GM21576 (cell line): Measurements from ENCODE around the gene CALU.

Experiments
- ATAC-seq: cut with Tn5 transposase; IDR thresholded peaks from one replicate; pipeline ENCODE4 v1.9.1; 2021; ENCODE audit warnings: mild to moderate bottlenecking, moderate library complexity; ENCODE audit not compliant: unreplicated experiment

The CALU gene

DNA sequence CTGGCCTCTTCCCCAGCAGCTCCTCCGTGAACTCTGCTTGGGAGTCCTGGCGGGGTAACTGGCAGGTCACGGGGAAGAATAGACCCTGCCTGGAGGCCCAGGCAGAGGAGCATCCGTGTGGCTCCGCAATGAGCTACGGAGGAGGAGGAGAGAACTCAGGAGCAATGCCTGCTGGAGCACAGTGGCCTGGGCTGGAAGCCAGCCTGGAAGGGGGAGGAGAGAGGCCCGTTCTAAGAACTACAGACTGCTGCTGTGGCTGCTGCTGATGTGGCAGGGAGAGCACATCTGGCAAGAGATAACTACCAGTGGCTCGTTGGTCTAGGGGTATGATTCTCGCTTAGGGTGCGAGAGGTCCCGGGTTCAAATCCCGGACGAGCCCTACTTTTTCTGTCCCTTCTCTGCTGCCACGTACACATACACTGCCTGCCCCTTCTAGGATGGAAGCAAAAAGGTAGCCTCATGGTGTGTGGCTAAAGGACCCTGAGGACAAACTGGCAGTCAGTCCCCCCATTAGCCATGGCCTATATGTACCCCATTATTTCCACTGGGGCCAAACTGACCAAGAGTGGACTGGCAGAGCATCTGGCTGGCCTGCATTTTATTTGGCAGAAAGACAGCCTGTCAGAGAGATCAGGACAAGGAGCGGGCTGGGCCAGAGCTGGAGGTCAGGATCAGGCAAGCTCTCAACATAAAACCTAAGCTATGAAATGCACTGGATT is 44.1 kb downstream of the CALU start:
- no peak for ATAC-seq

DNA sequence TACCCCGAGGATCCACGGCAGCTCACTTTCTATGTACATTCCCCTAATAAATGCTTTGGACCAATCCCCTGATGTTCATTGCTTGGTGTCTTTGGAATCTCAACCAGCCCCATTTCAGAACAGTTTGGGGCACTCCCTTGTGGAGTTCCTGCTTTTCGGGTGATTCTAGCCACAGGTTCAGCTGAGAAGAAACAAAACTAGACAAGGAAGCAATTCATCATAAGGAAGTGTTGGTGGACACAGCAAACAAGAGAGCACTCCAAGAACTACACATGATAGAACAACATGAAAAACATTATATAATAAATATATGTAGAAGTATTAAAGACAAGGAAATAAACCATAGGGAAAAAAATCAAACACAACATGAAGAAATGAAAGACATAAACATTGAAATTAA is 46.6 kb downstream of the CALU start:
- ATAC-seq, result no peak

DNA sequence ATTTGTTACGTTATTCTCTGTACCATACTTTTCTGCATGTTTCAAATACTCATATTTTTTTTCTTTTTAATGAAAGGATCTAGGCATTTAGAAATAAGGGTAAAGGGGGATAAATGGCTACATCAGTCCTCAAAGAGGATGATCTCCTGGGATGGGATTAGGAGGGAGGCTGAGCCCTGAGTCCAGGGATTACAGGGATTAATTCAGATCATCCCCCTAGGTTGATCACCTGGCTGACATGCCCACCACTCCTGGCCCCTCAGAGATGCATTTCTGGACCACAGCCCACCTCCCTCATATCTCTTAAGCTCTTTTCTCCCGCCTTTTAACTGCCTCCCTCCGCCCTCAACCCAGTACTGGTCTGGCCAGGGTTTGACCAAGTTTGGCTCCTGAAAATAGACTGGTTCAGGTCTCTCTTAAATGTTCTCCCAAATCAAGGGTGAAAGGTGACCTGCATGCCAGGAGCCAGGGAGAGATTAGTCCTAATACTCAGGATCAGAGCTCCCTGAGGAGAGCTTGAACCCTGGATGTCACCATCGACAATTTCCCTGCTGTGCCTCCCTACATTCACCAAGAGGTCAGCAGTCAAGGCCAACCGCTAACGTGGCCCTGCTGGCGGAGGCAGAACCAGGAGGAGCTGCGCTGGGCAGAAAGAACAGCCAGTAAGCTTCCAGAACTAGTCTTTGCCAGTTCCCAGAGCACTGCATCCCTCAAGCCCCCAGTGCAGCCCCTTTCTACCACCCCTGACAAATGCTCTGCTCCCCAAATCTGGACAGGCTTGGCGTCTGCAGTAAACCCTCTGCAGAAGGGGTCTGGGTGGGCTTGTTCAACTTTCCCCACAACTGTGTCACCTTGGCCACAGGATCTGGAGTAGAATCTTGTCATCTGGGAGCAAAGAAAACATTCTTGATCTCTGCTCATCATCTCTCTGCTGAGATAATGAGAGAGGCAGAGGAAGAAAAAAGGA is 49.6 kb downstream of the CALU start:
- no peak for ATAC-seq

DNA sequence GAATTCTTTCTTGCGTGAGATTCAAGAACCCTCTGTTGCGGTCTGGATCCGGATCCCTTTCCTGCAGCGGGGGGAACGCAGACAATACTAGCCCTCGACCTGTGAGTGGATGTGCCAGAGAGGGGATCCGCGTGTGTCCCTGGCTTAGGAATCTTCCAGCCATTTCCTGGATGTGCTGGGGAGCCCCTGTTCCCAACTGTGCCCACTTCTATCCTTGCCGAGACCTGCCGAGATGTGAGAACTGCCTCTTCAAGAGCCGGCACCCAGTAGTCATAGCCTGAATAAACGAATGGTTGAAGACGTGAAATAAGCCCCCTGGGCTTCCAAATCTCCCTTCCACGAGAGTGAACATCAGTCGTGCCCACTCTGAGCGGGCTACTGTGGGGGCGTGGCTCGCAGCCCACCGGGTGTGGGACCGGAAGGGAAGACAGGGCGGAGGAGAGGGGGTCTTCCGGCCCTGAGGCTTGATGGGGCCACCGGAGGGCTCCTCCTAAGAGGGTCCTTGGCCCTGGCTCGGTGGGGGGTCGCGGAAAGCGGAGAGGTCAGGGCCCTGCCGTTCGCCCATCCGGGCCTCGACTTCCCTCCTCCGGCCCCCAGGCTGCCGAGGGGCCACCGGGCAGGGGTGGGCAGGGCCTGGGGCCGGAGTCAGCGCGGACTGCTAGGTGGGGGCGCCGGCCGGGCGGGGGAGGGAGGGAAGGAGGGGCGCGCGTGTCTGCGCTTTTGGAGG is 51.3 kb downstream of the CALU start:
- no peak for ATAC-seq

DNA sequence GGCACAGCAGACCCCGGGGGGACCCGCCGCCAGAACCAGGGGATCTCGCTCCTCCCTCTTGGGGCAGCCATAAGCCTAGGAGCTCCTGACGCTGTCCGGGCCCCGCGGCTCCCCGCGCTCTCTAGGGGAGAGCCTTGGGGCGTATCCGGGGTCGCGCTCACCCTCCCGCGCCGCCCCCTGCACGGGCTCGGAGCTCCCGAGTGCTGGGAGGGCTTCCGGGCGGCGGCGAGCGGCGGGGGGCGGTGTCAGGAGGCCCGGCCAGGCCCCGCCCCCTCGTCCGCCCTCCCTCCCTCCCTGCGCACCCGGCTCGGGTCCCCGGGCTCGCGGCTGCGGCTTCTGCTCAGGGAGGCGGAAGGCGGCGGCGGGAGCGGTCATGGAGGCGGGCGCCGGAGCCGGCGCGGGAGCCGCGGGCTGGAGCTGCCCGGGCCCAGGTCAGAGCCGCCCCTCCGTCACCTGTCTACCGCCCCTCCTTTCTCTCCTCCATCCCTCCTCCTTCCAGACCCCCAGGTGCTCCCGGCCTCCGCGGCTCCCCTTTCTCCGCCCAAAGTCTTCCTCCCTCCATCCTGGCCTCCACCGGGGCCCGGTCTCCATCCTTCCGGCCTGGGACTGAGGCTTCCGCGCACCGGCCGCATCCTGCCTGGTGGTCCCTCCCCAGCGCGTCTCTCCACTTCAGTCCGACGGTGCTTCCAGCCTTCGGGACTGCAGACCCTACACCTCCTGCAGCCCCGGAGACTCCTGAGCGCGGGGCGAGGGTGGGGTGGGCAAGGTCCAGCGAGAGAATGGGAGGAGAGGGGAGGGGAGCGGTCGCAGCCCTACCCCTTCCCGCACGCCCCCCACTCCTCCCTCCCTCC is 52.2 kb downstream of the CALU start, which contains the start of gene CCDC136:
Gene CCDC136, plus strand, starts transcription at position 848 of the 851 bp plus-strand sequence. CDS start 444 bp downstream, outside the sequence.
- peak; percentile 81 for ATAC-seq

DNA sequence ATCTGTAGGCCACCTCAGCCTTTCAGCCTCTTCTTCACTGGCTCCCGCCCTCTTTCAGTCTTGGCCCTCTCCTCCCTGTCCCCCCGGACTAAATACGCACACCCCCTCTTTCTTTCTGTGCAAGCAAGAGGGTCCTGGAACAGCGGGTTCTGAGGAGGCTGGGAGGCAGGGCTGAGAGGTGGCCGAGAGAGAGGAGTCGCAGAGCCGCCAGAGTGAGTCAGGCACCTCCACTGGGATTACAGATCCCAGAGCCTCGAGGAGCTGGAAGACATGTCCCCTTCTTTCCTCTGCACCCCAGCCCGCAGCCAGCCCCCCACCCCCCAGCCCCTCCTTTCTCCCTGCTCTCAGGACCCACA is 52.8 kb downstream of the CALU start:
- ATAC-seq, result no peak

DNA sequence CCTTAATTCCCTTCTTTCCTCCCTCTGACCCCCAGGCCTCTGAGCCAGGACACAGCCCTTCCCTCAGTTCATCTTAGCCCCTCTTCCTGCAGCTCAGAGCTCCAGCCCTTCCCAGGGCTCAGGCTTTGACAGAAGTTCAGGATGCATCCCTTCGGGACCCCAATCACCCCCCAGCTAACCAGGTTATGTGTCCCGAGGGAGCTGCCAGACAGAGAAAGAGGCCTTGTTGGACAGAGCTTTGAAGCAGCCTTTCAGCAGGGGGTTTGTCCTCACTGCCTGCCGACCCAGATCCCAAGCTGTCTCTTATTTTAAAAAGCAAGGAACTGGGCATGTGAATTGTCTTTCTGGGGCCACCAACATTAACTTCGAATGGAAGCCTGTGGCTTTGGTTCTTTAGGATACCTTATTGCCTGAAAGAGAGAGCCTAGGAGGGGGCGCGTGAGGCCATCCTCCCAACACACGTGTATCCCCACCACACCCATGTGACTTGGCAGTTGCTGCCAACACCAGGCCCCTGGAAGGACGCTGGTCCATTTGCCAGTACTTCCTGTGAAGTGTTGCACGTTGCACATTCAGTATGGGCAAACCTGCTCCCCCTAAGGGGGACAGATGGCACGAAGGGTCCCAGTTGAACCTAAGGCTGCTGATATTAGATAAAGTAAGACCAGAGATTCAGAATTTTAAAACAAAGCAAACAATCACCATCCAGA is 53.5 kb downstream of the CALU start:
- no peak for ATAC-seq

DNA sequence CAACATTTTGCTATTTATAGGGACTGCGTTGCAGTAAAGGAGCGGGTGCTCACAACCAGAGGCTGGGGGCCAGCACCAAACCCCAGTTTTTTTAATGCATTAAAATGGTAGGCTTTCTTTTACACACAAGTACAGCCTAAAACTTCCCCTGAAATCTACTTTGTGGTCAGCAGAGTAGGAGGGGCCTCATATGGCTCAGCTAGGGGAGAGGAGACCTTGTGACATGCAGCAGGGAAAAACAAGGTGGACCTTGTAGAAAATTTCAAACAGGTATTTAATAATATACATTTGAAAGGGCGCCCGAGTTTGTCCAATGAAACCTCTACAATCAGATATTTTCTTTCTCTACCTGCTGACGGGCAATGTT is 54.0 kb downstream of the CALU start:
- no peak for ATAC-seq

DNA sequence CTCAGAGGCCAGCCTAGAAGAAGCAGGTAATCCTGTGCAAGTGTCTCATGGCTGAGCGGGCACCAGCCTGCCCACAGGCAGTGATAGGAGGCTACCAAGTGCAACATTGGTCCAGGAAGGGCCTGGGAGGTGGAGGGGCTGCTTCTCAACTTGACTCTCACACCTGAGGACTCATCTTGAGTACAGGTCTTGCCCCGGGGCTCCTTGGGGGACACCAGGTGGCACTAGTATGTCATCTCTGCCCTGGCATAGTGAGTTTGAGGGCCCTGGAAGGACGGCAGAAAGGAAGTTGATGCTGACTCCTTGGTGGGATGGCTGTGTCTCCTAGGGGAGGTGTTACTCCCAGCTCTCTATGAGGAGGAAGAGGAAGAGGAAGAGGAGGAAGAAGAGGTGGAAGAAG is 54.9 kb downstream of the CALU start:
- no peak for ATAC-seq

DNA sequence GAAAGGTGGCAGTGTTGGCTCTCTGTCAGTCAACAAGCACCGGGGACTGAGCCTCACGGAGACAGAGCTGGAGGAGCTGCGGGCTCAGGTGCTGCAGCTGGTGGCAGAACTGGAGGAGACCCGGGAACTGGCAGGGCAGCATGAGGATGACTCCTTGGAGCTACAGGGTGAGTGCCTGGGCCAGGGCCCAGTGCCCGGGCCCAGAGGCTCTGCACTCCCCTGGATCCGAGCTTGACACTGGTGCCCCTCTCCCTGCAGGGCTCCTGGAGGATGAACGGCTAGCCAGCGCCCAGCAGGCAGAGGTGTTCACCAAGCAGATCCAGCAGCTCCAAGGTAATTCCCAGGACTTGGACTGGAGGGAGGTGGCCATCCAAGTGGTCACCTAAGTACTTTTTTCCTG is 55.3 kb downstream of the CALU start:
- no peak for ATAC-seq

DNA sequence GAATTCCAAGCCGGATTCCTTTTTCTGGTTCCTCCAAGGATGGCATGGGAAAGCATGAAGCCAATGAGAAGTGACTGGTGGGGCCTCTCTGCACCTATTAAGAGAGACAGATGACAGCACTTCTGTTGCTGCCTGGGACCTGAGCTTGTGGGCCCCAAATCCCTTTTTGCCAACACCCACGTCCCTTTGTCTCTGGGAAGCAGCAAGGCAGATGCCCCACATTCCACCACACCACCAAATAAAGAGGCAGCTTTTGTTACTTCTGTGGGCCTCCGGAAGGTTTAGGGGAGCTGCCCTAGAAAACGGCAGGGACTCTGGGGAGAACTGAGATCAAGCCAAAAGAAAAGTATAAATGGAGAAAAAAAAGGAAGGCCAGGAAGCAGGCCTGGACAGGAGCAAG is 56.0 kb downstream of the CALU start:
- ATAC-seq, result no peak

DNA sequence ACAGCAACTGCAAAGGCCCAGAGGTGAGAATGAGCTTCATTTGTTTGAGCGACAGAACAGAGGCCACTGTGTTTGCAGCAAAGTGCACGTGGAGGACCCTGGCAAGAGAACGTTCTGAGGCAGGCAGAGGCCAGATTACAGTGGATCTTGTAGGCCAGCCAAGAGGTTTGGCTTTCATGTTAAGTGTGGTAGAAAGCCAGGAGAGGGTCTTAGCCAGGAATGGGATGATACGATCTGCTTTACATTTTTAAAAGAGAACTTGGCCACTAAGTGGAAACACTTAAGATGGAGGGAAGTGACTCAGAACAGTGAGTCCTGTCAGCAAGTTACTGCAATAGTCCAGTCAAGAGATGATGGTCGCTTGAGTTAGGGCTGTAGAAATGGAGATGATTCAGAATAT is 57.2 kb downstream of the CALU start:
- ATAC-seq, result no peak

DNA sequence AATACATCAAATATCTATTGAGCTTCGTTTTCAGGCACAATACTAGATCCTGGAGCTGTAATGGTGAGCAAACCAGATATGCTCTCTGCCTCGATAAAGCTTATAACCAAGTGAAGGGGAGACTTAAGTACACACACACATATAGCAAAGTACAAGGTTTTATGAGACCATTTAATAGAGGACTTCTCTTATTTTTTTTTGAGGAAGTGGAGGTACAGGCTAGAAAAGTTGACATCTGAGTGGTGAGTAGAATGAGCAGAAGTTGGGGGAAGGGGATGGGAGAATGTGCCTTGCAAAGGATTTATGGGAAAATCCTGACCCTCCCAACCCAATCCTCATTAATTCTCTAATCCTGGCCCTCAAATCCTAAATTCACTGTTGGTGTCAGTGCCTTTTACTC is 60.3 kb downstream of the CALU start:
- no peak for ATAC-seq

DNA sequence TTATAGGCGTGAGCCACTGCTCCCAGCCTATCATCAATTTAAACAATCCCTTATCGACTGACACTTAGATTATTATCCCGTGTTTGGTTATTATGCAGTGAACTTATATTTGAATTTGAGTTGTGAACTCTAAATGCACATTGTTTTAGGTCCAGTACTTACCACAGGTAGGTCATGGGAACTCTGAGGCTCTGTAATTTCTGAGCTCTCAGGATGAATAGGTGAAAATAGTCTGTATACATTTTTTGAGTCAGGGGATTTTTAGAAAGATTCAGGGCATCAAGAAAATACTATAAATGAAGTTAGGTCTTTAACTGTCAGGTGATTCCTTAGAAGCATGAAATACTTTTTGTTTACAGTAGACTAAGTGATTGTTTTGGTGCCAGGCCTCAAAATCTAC is 61.4 kb downstream of the CALU start:
- no peak for ATAC-seq

DNA sequence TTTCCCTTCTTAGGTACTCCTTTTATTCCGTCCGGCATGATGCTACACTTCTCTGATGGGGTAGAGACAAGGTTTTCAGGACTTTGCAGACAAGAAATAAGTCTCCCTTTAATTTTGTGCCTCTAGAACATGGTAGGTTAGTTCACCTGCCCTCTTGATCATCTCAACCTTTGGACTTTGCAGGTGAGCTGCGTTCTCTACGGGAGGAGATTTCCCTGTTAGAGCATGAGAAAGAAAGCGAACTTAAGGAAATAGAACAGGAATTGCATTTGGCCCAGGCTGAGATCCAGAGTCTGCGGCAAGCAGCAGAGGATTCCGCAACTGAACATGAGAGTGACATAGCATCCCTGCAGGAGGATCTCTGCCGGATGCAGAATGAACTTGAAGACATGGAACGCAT is 61.8 kb downstream of the CALU start:
- no peak for ATAC-seq

DNA sequence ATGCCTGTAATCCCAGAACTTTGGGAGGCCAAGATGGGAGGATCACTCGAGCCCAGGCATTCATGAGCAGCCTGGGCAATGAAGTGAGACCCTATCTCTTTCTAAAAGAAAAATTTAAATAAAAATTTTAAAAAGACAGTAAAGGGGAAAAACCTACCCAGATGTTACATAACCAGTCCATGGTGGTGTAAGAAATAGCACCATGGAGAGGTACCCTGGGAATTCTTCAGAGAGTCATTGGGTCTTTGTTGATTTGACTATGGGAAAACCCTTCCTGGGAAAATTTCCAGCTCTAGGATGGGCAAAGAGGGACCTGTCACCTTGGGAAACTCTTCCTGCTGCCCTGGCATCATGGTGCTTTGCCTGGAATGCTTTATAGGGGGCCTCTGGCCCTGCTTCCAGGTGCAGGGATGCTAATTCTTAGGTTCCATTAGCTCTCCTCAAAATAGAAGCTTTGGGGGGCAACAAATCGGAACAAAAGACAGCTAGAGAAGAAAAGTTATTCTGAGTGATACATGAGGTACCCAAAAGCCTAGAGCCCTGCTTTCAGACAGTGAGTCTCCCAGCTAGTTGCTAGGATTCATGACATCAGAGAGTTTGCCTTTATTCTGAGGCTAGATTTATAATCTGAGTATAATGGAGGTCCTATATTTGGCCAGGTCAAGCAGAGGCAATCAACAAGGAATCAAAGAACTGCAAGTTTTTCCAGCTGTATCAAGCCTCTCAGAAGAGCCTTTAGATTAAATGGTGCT is 62.7 kb downstream of the CALU start:
- no peak for ATAC-seq

DNA sequence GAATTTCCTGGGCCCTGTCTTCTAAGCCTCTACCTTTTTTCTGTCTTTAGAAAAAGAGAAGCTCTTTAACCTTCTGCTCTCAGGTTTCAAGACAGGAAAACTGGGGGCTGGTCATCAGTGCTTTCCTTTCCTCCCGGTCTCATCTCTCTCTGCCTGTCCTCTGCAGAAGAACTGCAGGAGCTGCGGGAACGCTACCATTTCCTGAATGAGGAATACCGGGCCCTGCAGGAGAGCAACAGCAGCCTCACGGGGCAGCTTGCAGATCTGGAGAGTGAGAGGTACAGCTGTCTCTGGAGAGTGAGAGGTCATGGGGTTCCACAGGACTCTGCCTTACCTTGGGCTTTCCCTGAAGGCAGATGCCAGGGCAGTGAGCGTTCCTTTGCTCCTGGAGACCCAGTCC is 65.3 kb downstream of the CALU start:
- ATAC-seq, result no peak

DNA sequence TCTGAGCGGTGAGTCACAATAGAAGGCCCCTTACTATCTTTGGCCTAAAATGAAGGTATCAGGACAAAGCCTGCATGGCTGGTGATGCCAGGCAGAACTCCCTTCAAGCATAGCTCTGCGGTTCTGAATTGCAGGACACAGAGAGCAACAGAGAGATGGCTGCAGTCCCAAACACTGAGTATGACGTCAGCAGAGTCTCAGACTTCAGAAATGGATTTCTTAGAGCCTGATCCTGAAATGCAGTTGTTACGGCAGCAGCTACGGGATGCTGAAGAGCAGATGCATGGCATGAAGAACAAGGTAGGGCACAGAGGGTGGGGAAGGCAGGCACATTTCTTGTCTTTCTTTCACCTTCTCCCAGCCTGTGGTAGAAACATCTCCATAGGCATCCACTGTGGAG is 66.1 kb downstream of the CALU start:
- no peak for ATAC-seq

DNA sequence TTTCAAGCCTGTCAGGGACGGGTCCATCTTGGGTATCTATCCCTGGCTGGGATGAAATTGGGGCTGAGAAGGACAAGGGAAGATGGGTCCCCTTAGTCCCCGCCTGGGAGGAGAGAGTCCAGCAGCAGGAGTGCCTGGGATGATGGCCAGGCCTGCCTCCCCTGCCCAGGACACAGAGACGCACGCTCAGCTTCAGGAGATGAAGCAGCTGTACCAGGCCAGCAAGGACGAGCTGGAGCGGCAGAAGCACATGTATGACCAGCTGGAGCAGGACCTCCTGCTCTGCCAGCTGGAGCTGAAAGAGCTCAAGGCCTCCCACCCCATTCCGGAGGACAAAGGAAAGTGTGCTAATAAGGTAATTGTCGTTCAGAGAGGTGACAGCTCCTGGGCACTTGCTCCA is 68.0 kb downstream of the CALU start:
- ATAC-seq, result no peak
